ENCODE data around the gene AKR1A1.

DNA sequence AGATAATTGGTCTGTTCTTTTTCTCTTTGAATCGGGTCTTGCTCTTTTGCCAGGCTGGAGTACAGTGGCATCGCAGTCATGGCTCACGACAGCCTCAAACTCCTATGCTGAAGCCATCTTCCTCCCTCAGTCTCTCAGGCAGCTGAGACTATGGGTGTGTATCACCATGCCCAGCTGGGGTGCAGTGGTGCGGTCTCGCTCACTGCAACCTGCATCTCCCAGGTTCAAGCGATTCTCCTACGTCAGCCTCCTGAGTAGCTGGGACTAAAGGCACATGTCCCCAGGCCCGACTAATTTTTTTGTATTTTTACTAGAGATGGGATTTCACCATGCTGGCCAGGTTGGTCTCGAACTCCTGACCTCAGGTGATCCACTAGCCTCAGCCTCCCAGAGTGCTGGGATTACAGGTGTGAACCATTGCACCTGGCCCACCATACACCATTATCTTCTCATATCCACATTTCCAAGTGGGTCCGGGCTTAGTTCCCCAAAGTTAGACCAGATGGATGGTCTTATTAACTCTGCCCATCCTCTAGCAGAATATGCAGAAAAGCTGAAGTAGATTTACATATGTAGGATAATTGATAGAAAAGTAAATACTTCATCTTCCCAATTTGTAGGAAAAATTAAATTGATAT lies 60.1 kb downstream of the AKR1A1 start:
- TF ChIP-seq CTCF (conservative IDR thresholded peaks at IDR 0.05) (no peak), ZFX (IDR thresholded peaks at IDR 0.05) (no peak)
